ENCODE results near the gene BICD1.
"Not testable (repeated sequence)": the region's sequence is repeated elsewhere in the genome, so short reads cannot be mapped to it uniquely, and the experiment has no call there.

The BICD1 gene

GRCh38 chr12:32106517-32107358, at the start of gene BICD1:
Gene BICD1 (plus strand): TSS chr12:32106847. CDS start chr12:32107332, 485 bp downstream.
- in situ Hi-C loops (cut with MboI; ENCODE audit: low sequenced_read_pairs): no loop called here

- in situ Hi-C loops (cut with MboI; ENCODE audit: low sequenced_read_pairs): no loop called here
Observed at GRCh38 chr12:32061033-32061432, 45.6 kb upstream of the BICD1 start.

DNA sequence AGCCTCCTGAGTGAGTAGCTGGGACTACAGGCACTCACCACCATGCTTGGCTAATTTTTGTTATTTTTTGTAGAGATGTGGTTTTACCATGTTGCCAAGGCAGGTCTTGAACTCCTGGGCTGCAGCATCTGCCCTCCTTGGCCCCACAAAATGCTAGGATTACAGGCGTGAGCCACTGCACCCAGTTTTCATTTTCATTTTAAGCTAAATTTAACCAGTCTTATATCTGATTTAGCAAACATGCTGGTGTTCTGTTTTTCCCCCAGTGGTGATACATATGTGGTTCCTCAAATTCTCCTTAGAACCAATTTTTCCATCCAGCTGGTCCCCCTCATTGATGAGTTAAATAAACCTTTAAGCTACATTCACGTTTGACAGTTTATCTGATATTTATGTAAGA, 43.8 kb upstream of the BICD1 start:
- in situ Hi-C loops (cut with MboI; ENCODE audit: low sequenced_read_pairs): no loop called here

- in situ Hi-C loops (cut with MboI; ENCODE audit: low sequenced_read_pairs): no loop called here
Observed at GRCh38 chr12:32063796-32064195, 42.9 kb upstream of the BICD1 start.

DNA sequence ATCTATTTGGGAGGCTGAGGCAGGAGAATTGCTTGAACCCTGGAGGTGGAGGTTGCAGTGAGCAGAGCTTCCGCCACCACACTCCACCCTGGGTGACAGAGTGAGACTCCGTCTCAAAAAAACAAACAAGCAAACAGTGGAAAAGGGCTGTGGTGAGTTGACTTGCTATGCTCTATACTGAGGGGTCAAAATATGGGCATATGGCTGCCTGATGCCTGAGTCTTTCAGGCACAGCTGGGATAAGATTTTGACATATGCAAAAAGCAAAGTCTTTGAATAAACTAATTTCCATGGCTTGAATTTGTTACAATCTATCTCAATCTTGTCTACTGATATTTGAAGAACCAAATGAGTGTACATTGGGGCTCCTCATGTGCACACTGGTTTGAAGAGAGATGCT, 40.4 kb upstream of the BICD1 start:
- in situ Hi-C loops (cut with MboI; ENCODE audit: low sequenced_read_pairs): no loop called here

- in situ Hi-C loops (cut with MboI; ENCODE audit: low sequenced_read_pairs): no loop called here
Observed at GRCh38 chr12:32069071-32069470, 37.6 kb upstream of the BICD1 start.

DNA sequence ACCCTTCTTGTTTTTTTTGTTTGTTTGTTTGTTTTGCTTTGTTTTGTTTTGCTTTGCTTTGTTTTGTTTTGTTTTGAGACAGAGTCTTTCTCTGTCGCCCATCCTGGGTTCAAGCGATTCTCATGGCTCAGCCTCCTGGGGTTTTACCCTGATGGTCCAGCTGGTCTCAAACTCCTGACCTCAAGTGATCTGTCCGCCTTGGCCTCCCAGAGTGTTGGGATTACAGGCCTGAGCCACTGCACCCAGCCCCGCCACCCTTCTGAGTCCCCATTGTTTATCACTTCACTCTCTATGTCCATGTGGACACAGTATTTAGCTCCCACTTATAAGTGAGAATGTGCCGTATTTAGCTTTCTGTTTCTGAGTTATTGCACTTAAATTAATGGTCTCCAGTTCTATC, 36.9 kb upstream of the BICD1 start:
- in situ Hi-C loops (cut with MboI; ENCODE audit: low sequenced_read_pairs): no loop called here

GRCh38 chr12:32070370-32070769, 36.3 kb upstream of the BICD1 start:
- in situ Hi-C loops (cut with MboI; ENCODE audit: low sequenced_read_pairs): no loop called here

DNA sequence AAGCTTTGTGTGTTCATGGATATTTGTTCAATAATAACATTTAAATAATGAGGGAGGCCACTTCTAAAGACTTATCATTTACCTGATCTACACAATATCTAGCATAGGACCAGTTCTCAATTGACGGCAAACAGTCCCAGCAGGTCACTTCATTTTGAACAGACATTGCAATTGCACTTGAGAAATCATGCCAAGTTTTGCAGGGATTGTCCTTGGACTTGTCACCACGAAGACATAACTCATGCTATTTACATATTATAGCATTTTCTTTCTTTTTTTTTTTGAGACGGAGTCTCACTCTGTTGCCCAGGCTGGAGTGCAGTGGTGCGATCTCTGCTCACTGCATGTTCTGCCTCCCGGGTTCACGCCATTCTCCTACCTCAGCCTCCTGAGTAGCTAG, 34.5 kb upstream of the BICD1 start:
- in situ Hi-C loops (cut with MboI; ENCODE audit: low sequenced_read_pairs): no loop called here

DNA sequence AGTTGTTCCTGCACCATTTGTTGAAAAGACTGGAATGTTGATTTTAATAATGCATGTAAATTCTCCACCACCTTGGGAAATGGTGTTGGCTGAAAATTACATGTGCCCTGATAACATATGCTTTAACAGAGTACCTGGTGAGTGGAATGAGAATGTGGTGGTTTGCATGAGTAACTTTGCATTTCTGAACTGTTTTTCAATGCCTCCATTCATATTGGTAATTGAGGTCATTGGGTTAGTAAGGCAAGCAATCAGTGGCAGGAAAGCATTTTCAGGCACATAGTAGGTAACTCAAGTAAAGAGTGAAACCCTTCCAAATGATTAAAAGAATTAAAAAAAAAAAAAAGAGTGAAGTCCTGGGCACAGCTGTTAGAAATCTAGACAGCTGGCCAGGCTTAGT, 32.2 kb upstream of the BICD1 start:
- in situ Hi-C loops (cut with MboI; ENCODE audit: low sequenced_read_pairs): no loop called here

DNA sequence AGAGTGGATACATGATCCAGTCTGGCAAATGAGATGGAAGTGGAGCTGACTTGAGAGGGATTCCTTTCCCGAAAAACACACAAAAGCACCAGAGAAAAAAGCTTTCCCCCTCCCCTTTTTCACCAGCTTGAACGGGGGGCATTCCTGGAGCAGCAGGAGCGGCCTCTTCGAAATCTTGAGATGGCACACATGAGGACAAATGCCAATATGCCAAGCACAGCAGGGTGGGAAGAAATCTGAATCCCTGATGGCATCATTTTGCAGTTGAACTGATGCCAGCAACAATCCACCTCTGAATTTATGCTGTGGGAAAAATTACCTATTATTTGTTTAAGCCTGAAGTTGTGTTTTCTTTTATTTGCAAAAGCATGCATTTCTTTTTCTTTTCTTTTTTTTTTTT, 29.7 kb upstream of the BICD1 start:
- in situ Hi-C loops (cut with MboI; ENCODE audit: low sequenced_read_pairs): no loop called here

GRCh38 chr12:32080435-32080834, 26.2 kb upstream of the BICD1 start:
- in situ Hi-C loops (cut with MboI; ENCODE audit: low sequenced_read_pairs): no loop called here

DNA sequence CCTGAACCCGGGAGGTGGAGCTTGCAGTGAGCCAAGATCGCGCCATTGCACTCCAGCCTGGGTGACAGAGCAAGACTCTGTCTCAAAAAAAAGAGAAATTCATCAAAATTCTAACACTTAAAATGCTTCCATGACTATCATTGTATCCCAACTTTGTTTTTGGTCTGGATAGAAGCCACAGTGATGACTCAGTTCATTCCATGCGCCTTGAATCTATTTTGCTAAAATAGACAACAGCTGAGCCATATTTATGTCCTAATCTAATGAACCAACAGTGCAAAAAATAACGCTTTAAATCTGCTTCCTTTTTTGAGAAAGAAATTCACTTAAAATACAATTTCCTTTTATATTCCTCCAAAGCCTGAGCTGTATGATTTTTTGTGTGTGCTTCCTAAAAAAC, 23.2 kb upstream of the BICD1 start:
- in situ Hi-C loops (cut with MboI; ENCODE audit: low sequenced_read_pairs): no loop called here

- in situ Hi-C loops (cut with MboI; ENCODE audit: low sequenced_read_pairs): no loop called here
Observed at GRCh38 chr12:32084017-32084688, 22.5 kb upstream of the BICD1 start.

GRCh38 chr12:32084753-32085152, 21.9 kb upstream of the BICD1 start:
- in situ Hi-C loops (cut with MboI; ENCODE audit: low sequenced_read_pairs): no loop called here

- in situ Hi-C loops (cut with MboI; ENCODE audit: low sequenced_read_pairs): no loop called here
Observed at GRCh38 chr12:32087306-32087705, 19.3 kb upstream of the BICD1 start.

DNA sequence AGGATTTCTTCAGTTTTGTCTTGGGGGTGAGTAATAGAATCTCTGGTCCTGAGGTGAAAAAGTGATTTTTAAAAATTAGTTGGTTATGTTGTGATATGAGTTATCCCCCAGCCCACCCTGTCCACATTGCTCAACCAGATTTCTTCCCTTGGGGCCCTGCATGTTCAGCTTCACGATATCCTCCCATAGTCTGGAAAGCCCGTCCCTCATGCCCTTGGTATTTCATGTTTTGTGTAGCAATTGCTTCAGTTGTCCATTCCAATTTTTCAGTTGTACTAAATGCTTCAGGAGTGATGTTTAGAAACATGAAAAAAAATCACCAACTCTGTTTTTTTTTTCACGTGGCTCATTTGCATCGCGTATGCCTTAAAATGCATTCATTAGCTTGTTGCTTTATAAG, 17.5 kb upstream of the BICD1 start:
- in situ Hi-C loops (cut with MboI; ENCODE audit: low sequenced_read_pairs): no loop called here

DNA sequence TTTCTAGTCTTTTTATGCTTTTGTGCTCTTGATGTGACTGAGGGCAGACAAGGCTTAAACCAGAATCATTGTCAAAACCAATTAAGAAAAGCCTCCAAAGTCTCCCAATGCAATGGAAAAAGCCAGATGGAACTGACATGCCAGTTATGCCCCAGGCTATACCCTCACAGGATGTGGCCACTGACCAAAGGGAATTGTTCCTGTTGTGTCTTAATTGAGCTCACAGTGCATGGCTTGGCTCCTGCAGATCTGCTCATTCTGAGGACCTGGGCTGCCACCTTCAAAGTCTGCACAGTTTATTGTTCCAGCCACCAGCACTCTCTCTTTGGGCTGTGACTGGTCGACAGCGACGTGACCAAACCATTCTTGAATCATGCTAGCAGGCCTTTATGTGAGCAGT, 17.1 kb upstream of the BICD1 start:
- in situ Hi-C loops (cut with MboI; ENCODE audit: low sequenced_read_pairs): no loop called here

DNA sequence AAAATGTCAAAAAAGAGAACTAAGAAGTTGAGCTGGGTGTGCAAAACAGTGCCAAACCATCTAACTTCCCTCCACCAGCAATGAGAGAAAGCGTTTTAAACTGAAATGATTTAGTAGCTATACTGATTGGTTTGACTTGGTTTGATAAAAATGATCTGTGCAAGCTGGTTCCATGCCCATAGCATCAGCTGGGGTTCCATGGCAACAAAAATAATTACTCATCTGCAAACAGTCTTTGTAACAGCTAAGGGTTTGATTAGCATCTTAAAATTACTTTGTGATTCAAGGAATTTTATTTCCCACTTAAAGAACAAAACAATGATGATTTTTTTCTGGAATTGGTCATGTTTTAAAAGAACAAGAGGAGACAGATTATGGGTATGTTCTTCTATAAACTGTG, 15.0 kb upstream of the BICD1 start:
- in situ Hi-C loops (cut with MboI; ENCODE audit: low sequenced_read_pairs): no loop called here

DNA sequence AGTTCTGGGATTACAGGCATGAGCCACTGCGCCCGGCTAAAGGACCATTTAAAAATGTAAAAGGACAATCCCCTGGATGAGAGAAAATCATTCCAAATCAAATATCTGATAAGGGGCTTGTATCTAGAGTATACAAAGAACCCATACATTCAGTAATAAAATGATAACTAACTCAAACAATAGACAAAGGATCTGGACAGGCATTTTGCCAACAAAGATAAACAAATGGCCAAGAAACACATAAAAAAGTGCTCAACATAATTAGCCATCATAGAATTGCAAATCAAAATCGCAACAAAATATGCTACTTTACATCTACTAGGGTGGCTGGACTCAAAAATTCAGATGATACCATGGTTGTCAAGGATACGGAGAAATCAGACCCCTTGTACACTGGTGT, 8.5 kb upstream of the BICD1 start:
- in situ Hi-C loops (cut with MboI; ENCODE audit: low sequenced_read_pairs): no loop called here

GRCh38 chr12:32099275-32099674, 7.4 kb upstream of the BICD1 start:
- in situ Hi-C loops (cut with MboI; ENCODE audit: low sequenced_read_pairs): not testable (repeated sequence)

- in situ Hi-C loops (cut with MboI; ENCODE audit: low sequenced_read_pairs): no loop called here
Observed at GRCh38 chr12:32100361-32100760, 6.3 kb upstream of the BICD1 start.

All from hTERT RPE-1 (cell line).